ENCODE measurements around the gene LRRC15. TPM values are rescaled to one million over a fixed set of nuclear protein-coding genes. Genes with fewer than 3 reads are reported as not detected.

Gene LRRC15
- total RNA-seq (not detected), polyA plus RNA-seq (not detected), total RNA-seq (0 reads per million in 6 experiments)

- Mint-ChIP-seq H3K9me3 (no peaks in the 10 kb centered on the region), H3K4me3 (no peak within 1 kb of the TSS), H3K36me3 (no peaks in the 10 kb centered on the region), H3K27ac (peak within 1 kb of the TSS in 2 of 10 donors; percentile 22 to 51), H3K27me3 (peaks cover 19 to 61% (median 35%) of the 10 kb centered on the region in 5 donors), H3K4me1 (peaks cover 0 to 5% (median under 1%) of the 10 kb centered on the region in 4 donors)
- no peak for DNase-seq
- POLR2A ChIA-PET = no interaction called here
- peak; percentile 39 to 49 for ATAC-seq
These were observed at the start of gene LRRC15 for GRCh38 chr3:194369522-194370279. Gene LRRC15 (minus strand): TSS chr3:194369743. CDS start chr3:194361043, 8,700 bp downstream.

GRCh38 chr3:194418671-194419070, 49.1 kb upstream of the LRRC15 start:
- Mint-ChIP-seq H3K4me3 (no peak overlapping the region), H3K9me3 (no peaks in the 10 kb centered on the region), H3K27ac (no peak overlapping the region), H3K27me3 (no peaks in the 10 kb centered on the region), H3K36me3 (peaks cover 5 to 69% (median 7%) of the 10 kb centered on the region in 3 donors), H3K4me1 (no peaks in the 10 kb centered on the region)
- no peak for ATAC-seq
- POLR2A ChIA-PET = no interaction called here
- DNase-seq = no peak

- POLR2A ChIA-PET = interaction anchor here (1.7 kb wide), 1 partner anchor 10 kb away, joined by 11 read pairs; the partner anchor contains the start of gene GP5
- Mint-ChIP-seq H3K27ac (peak overlapping the region in 1 of 10 donors; percentile 53), H3K9me3 (no peaks in the 10 kb centered on the region), H3K36me3 (peaks cover 0 to 39% (median 0%) of the 10 kb centered on the region in 3 donors), H3K27me3 (no peaks in the 10 kb centered on the region), H3K4me1 (peaks cover 0 to 5% (median 2%) of the 10 kb centered on the region in 4 donors), H3K4me3 (no peak overlapping the region)
- ATAC-seq (no peak), DNase-seq (no peak)
These were observed 37.9 kb upstream of the LRRC15 start for GRCh38 chr3:194407423-194407822.

- ATAC-seq = no peak
- Mint-ChIP-seq H3K4me1 (peaks cover 0 to 5% (median 2%) of the 10 kb centered on the region in 4 donors), H3K9me3 (no peaks in the 10 kb centered on the region), H3K36me3 (peaks cover 0 to 29% (median 0%) of the 10 kb centered on the region in 3 donors), H3K27ac (peak overlapping the region in 1 of 10 donors; percentile 27), H3K27me3 (no peaks in the 10 kb centered on the region), H3K4me3 (no peak overlapping the region)
- DNase-seq = no peak
- POLR2A ChIA-PET = no interaction called here
These were observed 36.2 kb upstream of the LRRC15 start for GRCh38 chr3:194405766-194406165.

GRCh38 chr3:194404365-194405140, 35.0 kb upstream of the LRRC15 start:
- ATAC-seq (peak; percentile 74 to 75), DNase-seq (peak in 8 of 10 donors; percentile 19 to 70 (median 59))

GRCh38 chr3:194401868-194402329, 32.4 kb upstream of the LRRC15 start:
- no peak overlapping the region for H3K4me3 Mint-ChIP-seq
- no peak overlapping the region for H3K27ac Mint-ChIP-seq
- DNase-seq (no peak), ATAC-seq (no peak)
- no peaks in the 10 kb centered on the region for H3K9me3 Mint-ChIP-seq
- H3K27me3 Mint-ChIP-seq = peaks cover 0 to 11% (median 0%) of the 10 kb centered on the region in 5 donors
- POLR2A ChIA-PET = interaction anchor here (0.5 to 3.3 kb wide), 2 partner anchors 68 to 967 kb away, joined by 3 to 10 read pairs; no protein-coding TSS in a partner anchor
- H3K4me1 Mint-ChIP-seq = peaks cover 15 to 34% (median 32%) of the 10 kb centered on the region in 4 donors
- peaks cover 0 to 10% (median 0%) of the 10 kb centered on the region in 3 donors for H3K36me3 Mint-ChIP-seq

More at GRCh38 chr3:194404365-194405140, 35.0 kb upstream of the LRRC15 start:
- Mint-ChIP-seq H3K27me3 (no peaks in the 10 kb centered on the region), H3K4me3 (peak overlapping the region in 2 of 10 donors; percentile 21 to 33), H3K9me3 (no peaks in the 10 kb centered on the region), H3K4me1 (peaks cover 3 to 10% (median 9%) of the 10 kb centered on the region in 4 donors), H3K27ac (no peak overlapping the region), H3K36me3 (peaks cover 0 to 20% (median 0%) of the 10 kb centered on the region in 3 donors)
- POLR2A ChIA-PET = interaction anchor here (0.6 to 3.3 kb wide), 2 partner anchors 70 to 300 kb away, joined by 3 to 10 read pairs; no protein-coding TSS in a partner anchor

- peaks cover 0 to 10% (median 0%) of the 10 kb centered on the region in 3 donors for H3K36me3 Mint-ChIP-seq
- H3K4me1 Mint-ChIP-seq = peaks cover 15 to 36% (median 34%) of the 10 kb centered on the region in 4 donors
- H3K27me3 Mint-ChIP-seq = peaks cover 0 to 11% (median 0%) of the 10 kb centered on the region in 5 donors
- H3K9me3 Mint-ChIP-seq = no peaks in the 10 kb centered on the region
- ATAC-seq (no peak), DNase-seq (no peak)
- H3K4me3 Mint-ChIP-seq = no peak overlapping the region
- no peak overlapping the region for H3K27ac Mint-ChIP-seq
- POLR2A ChIA-PET = interaction anchor here (3.3 kb wide), 1 partner anchor 67 kb away, joined by 10 read pairs; no protein-coding TSS in a partner anchor
These were observed 31.8 kb upstream of the LRRC15 start for GRCh38 chr3:194401346-194401745.

GRCh38 chr3:194399874-194400411, 30.4 kb upstream of the LRRC15 start:
- POLR2A ChIA-PET = interaction anchor here (1.1 to 1.4 kb wide), 2 partner anchors 22 to 44 kb away, joined by 4 to 10 read pairs; no protein-coding TSS in a partner anchor
- H3K27me3 Mint-ChIP-seq = peaks cover 0 to 11% (median 0%) of the 10 kb centered on the region in 5 donors
- peak overlapping the region in 9 of 10 donors; percentile 8 to 73 (median 48) for H3K4me3 Mint-ChIP-seq
- DNase-seq (no peak), ATAC-seq (no peak)
- H3K27ac Mint-ChIP-seq = peak overlapping the region in 5 of 10 donors; percentile 17 to 80 (median 37)
- no peaks in the 10 kb centered on the region for H3K36me3 Mint-ChIP-seq
- H3K9me3 Mint-ChIP-seq = no peaks in the 10 kb centered on the region
- H3K4me1 Mint-ChIP-seq = peaks cover 24 to 50% (median 47%) of the 10 kb centered on the region in 4 donors

- peak within 1 kb of the TSS; percentile 66 to 97 (median 92) for H3K27ac Mint-ChIP-seq
- H3K4me1 Mint-ChIP-seq = peaks cover 24 to 58% (median 49%) of the 10 kb centered on the region in 4 donors
- H3K36me3 Mint-ChIP-seq = no peaks in the 10 kb centered on the region
- POLR2A ChIA-PET = interaction anchor here (1.1 to 2.6 kb wide), 4 partner anchors 8 to 54 kb away, joined by 4 to 11 read pairs (median 8); no protein-coding TSS in a partner anchor
- no peak for ATAC-seq
- peaks cover 0 to 11% (median 0%) of the 10 kb centered on the region in 5 donors for H3K27me3 Mint-ChIP-seq
- H3K9me3 Mint-ChIP-seq = no peaks in the 10 kb centered on the region
- no peak for DNase-seq
- peak within 1 kb of the TSS; percentile 86 to 97 (median 90) for H3K4me3 Mint-ChIP-seq
These were observed 29.6 kb upstream of the LRRC15 start, which contains the start of gene GP5 for GRCh38 chr3:194399166-194399565. Gene GP5 (minus strand): TSS chr3:194399266. CDS start chr3:194398282, 984 bp downstream.

GRCh38 chr3:194397757-194398312, 28.3 kb upstream of the LRRC15 start:
- Mint-ChIP-seq H3K9me3 (peaks cover 0 to 2% (median 0%) of the 10 kb centered on the region in 9 donors), H3K27me3 (peaks cover 0 to 11% (median 0%) of the 10 kb centered on the region in 5 donors), H3K36me3 (no peaks in the 10 kb centered on the region), H3K4me3 (peak overlapping the region; percentile 86 to 97 (median 90)), H3K4me1 (peaks cover 25 to 59% (median 50%) of the 10 kb centered on the region in 4 donors), H3K27ac (peak overlapping the region; percentile 84 to 97 (median 92))
- ATAC-seq (peak; percentile 43 to 62), DNase-seq (peak; percentile 37 to 80 (median 48))
- POLR2A ChIA-PET = interaction anchor here (0.8 to 2.6 kb wide), 16 partner anchors 9 to 1148 kb away, joined by 3 to 11 read pairs (median 4); partner anchors contain the start of gene PPP1R2
